HepG2 (cell line): ENCODE data around the gene SLC29A3. TPM values are rescaled to one million over a fixed set of nuclear protein-coding genes. Genes with fewer than 3 reads are reported as not detected.

Source experiments
- ATAC-seq: fragments of 200-7000 bp; cut with Tn5 transposase; 3 replicates; pipeline ENCODE4 v1.9.1; 2020; ENCODE audit warnings: mild to moderate bottlenecking, moderate library complexity
- BruUV-seq: library from RNA; stranded (reverse); fragments of 400-500 nt; replicated peaks from 2 replicates; lab custom pipeline; 2021; lab: Mats Ljungman, UMichigan
- CTCF ChIA-PET: fragments of 300-600 bp; formaldehyde crosslinking; extraction: SDS; loops from one replicate; lab custom pipeline; 2021; ENCODE audit warnings: low total read pairs, inconsistent platforms, low intra/inter-chr PET ratio; lab: Yijun Ruan, JAX
- POLR2A ChIA-PET: fragments of 350-600 bp; sonication (Branson Sonifier 250); formaldehyde crosslinking; loops from one replicate; lab custom pipeline; 2020; ENCODE audit warnings: antibody characterized with exemption, inconsistent platforms; lab: Yijun Ruan, JAX
- DNase-seq: peaks from one replicate; pipeline ENCODE4 v3.0.0-alpha.2; 2015; ENCODE audit warnings: low spot score
- FAIRE-seq: peaks from 3 replicates; lab custom pipeline; 2011; peaks lifted over from hg19 to GRCh38; lab: Jason Lieb, UNC
- H2AFZ ChIP-seq: one replicate; pipeline ENCODE4 v1.6.1; 2011; ENCODE audit warnings: low read length, inconsistent platforms
- H3K27ac ChIP-seq: fragments of 300-600 bp; 3 replicates; pipeline ENCODE4 v1.8.0; 2011; ENCODE audit warnings: mixed run types, mild to moderate bottlenecking, mixed read lengths, low read length, inconsistent platforms; ENCODE audit not compliant: insufficient read depth; ENCODE audit errors: extremely low read length
- H3K27me3 ChIP-seq, 2 experiments: fragments of 200-600 bp in 1 of 2; 2 replicates in 1 of 2; 3 replicates in 1 of 2; pipeline versions ENCODE4 v1.6.0 to v1.8.0; 2011; ENCODE audit warnings: low read length in 2 of 2, mild to moderate bottlenecking in 2 of 2, moderate library complexity in 2 of 2, inconsistent platforms in 1 of 2; ENCODE audit not compliant: insufficient read depth in 2 of 2, control insufficient read depth in 1 of 2
- H3K36me3 ChIP-seq, 2 experiments: fragments of 200-600 bp in 1 of 2; replicated peaks in 1 of 2; 2 replicates in 1 of 2; 3 replicates in 1 of 2; pipeline versions ENCODE4 v1.5.1 to v1.8.0; 2011; ENCODE audit warnings: low read length in 2 of 2, inconsistent platforms in 1 of 2; ENCODE audit not compliant: insufficient read depth in 2 of 2, control insufficient read depth in 1 of 2
- H3K4me1 ChIP-seq: 2 replicates; pipeline ENCODE4 v1.5.1; 2012; ENCODE audit warnings: low read length, inconsistent platforms; ENCODE audit not compliant: insufficient read depth
- H3K4me2 ChIP-seq: 2 replicates; pipeline ENCODE4 v1.6.0; 2011; ENCODE audit warnings: low read depth, low read length, inconsistent platforms
- H3K4me3 ChIP-seq, 3 experiments: fragments of 200-600 bp in 1 of 3; sonication (generic), shearing (Covaris generic) in 1 of 3; replicated peaks in 1 of 3; 2 replicates each; pipeline ENCODE4 v1.5.1; 2011 to 2016; ENCODE audit warnings: low read length in 3 of 3, inconsistent platforms in 2 of 3, low read depth in 2 of 3, mild to moderate bottlenecking in 2 of 3, control low read depth in 1 of 3, mixed read lengths in 1 of 3; ENCODE audit not compliant: insufficient read depth in 1 of 3
- H3K79me2 ChIP-seq: one replicate; pipeline ENCODE4 v1.6.1; 2011; ENCODE audit warnings: low read length, inconsistent platforms; ENCODE audit not compliant: insufficient read depth
- H3K9ac ChIP-seq: 2 replicates; pipeline ENCODE4 v1.6.0; 2011; ENCODE audit warnings: mild to moderate bottlenecking, low read depth, low read length, inconsistent platforms; ENCODE audit not compliant: insufficient read depth
- H3K9me3 ChIP-seq: 2 replicates; pipeline ENCODE4 v1.5.1; 2012; ENCODE audit warnings: mild to moderate bottlenecking, low read length
- H4K20me1 ChIP-seq: 2 replicates; pipeline ENCODE4 v1.6.0; 2011; ENCODE audit warnings: inconsistent platforms, mild to moderate bottlenecking, low read length, moderate library complexity; ENCODE audit not compliant: insufficient read depth
- KLF15 ChIP-seq: sonication (generic); formaldehyde crosslinking; IDR thresholded peaks from 2 replicates; pipeline ENCODE4 v1.8.1; 2023; ENCODE audit warnings: borderline replicate concordance, mild to moderate bottlenecking, inconsistent platforms, missing genetic modification reagents, mixed read lengths
- SAFB2 ChIP-seq: sonication (generic); formaldehyde crosslinking; IDR thresholded peaks from 2 replicates; pipeline ENCODE4 v1.5.1; 2020; ENCODE audit warnings: missing genetic modification reagents, low read depth, mild to moderate bottlenecking, borderline replicate concordance
- YY1 ChIP-seq: IDR thresholded peaks from 2 replicates; pipeline ENCODE4 v1.6.1; 2011; ENCODE audit warnings: low read length, low read depth, moderate library complexity, mild to moderate bottlenecking; ENCODE audit not compliant: insufficient read depth, insufficient replicate concordance
- ZNF550 ChIP-seq: sonication (generic); formaldehyde crosslinking; IDR thresholded peaks from 2 replicates; pipeline ENCODE4 v1.4.0; 2020; ENCODE audit warnings: mild to moderate bottlenecking, missing genetic modification reagents, borderline replicate concordance
- ZNF614 ChIP-seq: IDR thresholded peaks from 2 replicates; pipeline ENCODE4 v1.6.1; 2018; ENCODE audit warnings: missing biosample characterization, missing genetic modification reagents, inconsistent platforms, borderline replicate concordance
- WGBS: methylation state at CpG from one replicate; pipeline ENCODE4 v1.1.6; 2017; ENCODE audit warnings: low lambda C conversion rate; 5-methylcytosine and 5-hydroxymethylcytosine counted together
- in situ Hi-C: cut with HindIII; loops from 2 replicates; pipeline ENCODE4 v1.10.0; 2017; ENCODE audit warnings: low pct_unique_long_range_greater_than_20kb; ENCODE audit not compliant: extremely low pct_ligation_motif_present
- intact Hi-C: fragments of 100-400 bp; cut with micrococcal nuclease; formaldehyde crosslinking; loops from one replicate; pipeline ENCODE4 v1.10.0; 2022; ENCODE audit not compliant: unreplicated experiment
- polyA plus RNA-seq, 8 experiments: library from polyadenylated mRNA; depleted of rRNA in 3 of 8; stranded (reverse) in 7 of 8; unstranded in 1 of 8; fragments of >200 nt; fragmentation: Illumina TruSeq in 4 of 8; extraction: Trizol in 4 of 8; gene quantifications; 2 replicates each; pipeline versions ENCODE4 v1.2.1 to v1.2.3, GENCODE V29; 2011 to 2016; ENCODE audit warnings: low read depth in 4 of 8, missing spikeins in 1 of 8, mixed read lengths in 1 of 8; ENCODE audit not compliant: insufficient read depth in 1 of 8
- total RNA-seq, 5 experiments: library from RNA; depleted of rRNA; stranded (reverse); fragments of >200 nt; fragmentation: Illumina TruSeq; extraction: Trizol; gene quantifications; 2 replicates each; pipeline ENCODE4 v1.2.3, GENCODE V29; 2016; ENCODE audit warnings: low read depth in 1 of 5

SLC29A3 gene
- total and polyA plus RNA-seq, 2 of the 13 experiments (the other 11 are each of a cell fraction or from before 2014, with no cell fraction given), result 8.6 to 11.8 TPM

GRCh38 chr10:71282323-71282680, 36.8 kb upstream of the SLC29A3 start:
- CTCF ChIA-PET, result no interaction called here
- no peak for FAIRE-seq
- H3K4me1 ChIP-seq, result no peaks in the 10 kb centered on the region
- H3K27ac ChIP-seq, result no peak overlapping the region
- intact Hi-C loops, result no loop called here
- H3K36me3 ChIP-seq, result no peaks in the 10 kb centered on the region
- no CpG with 5 or more reads among the region's 2 CpGs for WGBS
- no peak overlapping the region for H3K9ac ChIP-seq
- H3K4me3 ChIP-seq, result no peak overlapping the region
- peaks cover 0 to 2% of the 10 kb centered on the region in 2 experiments; a peak in 3 of 5 replicates for H3K27me3 ChIP-seq
- in situ Hi-C loops, result no loop called here
- TF ChIP-seq ZNF550 (CRISPR knock-in tag), result no peak
- TF ChIP-seq, all 625 proteins: peak for 0
- BruUV-seq, result no TSS peak
- Histone ChIP-seq H3K79me2 (no peaks in the 10 kb centered on the region), H4K20me1 (no peaks in the 10 kb centered on the region), H2AFZ (no peak overlapping the region), H3K9me3 (no peaks in the 10 kb centered on the region), H3K4me2 (no peak overlapping the region)
- ATAC-seq, result no peak
- POLR2A ChIA-PET, result no interaction called here
- DNase-seq, result no peak

- Histone ChIP-seq H4K20me1 (no peaks in the 10 kb centered on the region), H3K9me3 (no peaks in the 10 kb centered on the region), H3K36me3 (no peaks in the 10 kb centered on the region), H3K27me3 (peaks cover 0 to 9% of the 10 kb centered on the region in 2 experiments; a peak in 3 of 5 replicates), H2AFZ (no peak overlapping the region), H3K4me1 (no peaks in the 10 kb centered on the region), H3K79me2 (no peaks in the 10 kb centered on the region), H3K27ac (no peak overlapping the region), H3K4me2 (no peak overlapping the region), H3K4me3 (no peak overlapping the region), H3K9ac (no peak overlapping the region)
- ChIA-PET CTCF (no interaction called here), POLR2A (no interaction called here)
- WGBS, result 25% methylated on average over 4 of the region's 6 CpGs
- in situ Hi-C loops, result no loop called here
- no TSS peak for BruUV-seq
- FAIRE-seq (no peak), DNase-seq (no peak), ATAC-seq (no peak)
- intact Hi-C loops, result no loop called here
- no peak for TF ChIP-seq SAFB2
- no peak for TF ChIP-seq ZNF614 (CRISPR knock-in tag)
- TF ChIP-seq YY1, result no peak
- TF ChIP-seq KLF15, result no peak
Observed at GRCh38 chr10:71283410-71283809, 35.6 kb upstream of the SLC29A3 start.
